GM12801 (cell line): ENCODE data around the gene ZNF581.

Source experiments
- CTCF ChIP-seq: IDR thresholded peaks from one replicate; pipeline ENCODE4 v1.5.1; 2011; ENCODE audit warnings: control low read depth; ENCODE audit not compliant: insufficient read length; ENCODE audit errors: extremely low read depth

Gene ZNF581

GRCh38 chr19:55613930-55614710, 29.3 kb upstream of the ZNF581 start:
- TF ChIP-seq CTCF = no peak

GRCh38 chr19:55614711-55615542, 28.5 kb upstream of the ZNF581 start:
- no peak for TF ChIP-seq CTCF

GRCh38 chr19:55615543-55616394, 27.7 kb upstream of the ZNF581 start:
- TF ChIP-seq CTCF = no peak

GRCh38 chr19:55616395-55616875, 27.0 kb upstream of the ZNF581 start:
- no peak for TF ChIP-seq CTCF

- no peak for TF ChIP-seq CTCF
These were observed 26.0 kb upstream of the ZNF581 start for GRCh38 chr19:55617426-55617825.

- TF ChIP-seq CTCF = no peak
These were observed 25.0 kb upstream of the ZNF581 start for GRCh38 chr19:55618426-55618825.

GRCh38 chr19:55619286-55619685, 24.2 kb upstream of the ZNF581 start:
- no peak for TF ChIP-seq CTCF
